Mucosa of descending colon (tissue), 3 donors: ENCODE measurements around the gene ZNF292. TPM values are rescaled to one million over a fixed set of nuclear protein-coding genes. Genes with fewer than 3 reads are reported as not detected.

Experiments
- ATAC-seq: fragments of 200-7000 bp; cut with Tn5 transposase; one replicate; pipeline ENCODE4 v1.9.1; 2020; ENCODE audit warnings: mild to moderate bottlenecking, moderate library complexity
- DNase-seq, 3 donors: peaks; one replicate each; pipeline ENCODE4 v3.0.0-alpha.2; 2020
- H3K36me3 ChIP-seq: fragments of 200-600 bp; one replicate; pipeline ENCODE4 v1.8.0; 2021; ENCODE audit warnings: low read depth, mild to moderate bottlenecking
- H3K4me1 ChIP-seq: fragments of 200-600 bp; one replicate; pipeline ENCODE4 v1.8.0; 2021; ENCODE audit warnings: low read depth, mild to moderate bottlenecking
- H3K4me3 ChIP-seq: fragments of 200-600 bp; one replicate; pipeline ENCODE4 v1.8.0; 2021; ENCODE audit warnings: mild to moderate bottlenecking
- H3K9me3 ChIP-seq: fragments of 200-600 bp; one replicate; pipeline ENCODE4 v1.8.0; 2021; ENCODE audit warnings: mild to moderate bottlenecking
- intact Hi-C, 2 donors: fragments of 100-400 bp; cut with DNase I in 1 of 2; cut with micrococcal nuclease in 1 of 2; formaldehyde crosslinking; loops; one replicate each; pipeline versions ENCODE4 v1.11.0 to v1.11.1; 2022; cut with DNase I, micrococcal nuclease
- total RNA-seq, 3 donors: library from RNA; stranded (reverse); fragmentation: NEBNext Ultra II Directional in 2 of 3; extraction: Animal tissue kit (Norgen Biotek cat#: 25700) in 2 of 3; gene quantifications; one replicate each; pipeline versions ENCODE4 v1.2.1 to v1.2.4, GENCODE V29; 2021 to 2023
- TF ChIP-seq, protein P1 (sequence below): fragments of 200-600 bp; IDR thresholded peaks from one replicate; pipeline ENCODE4 v1.8.0; 2022; ENCODE audit warnings: antibody characterized with exemption, mild to moderate bottlenecking
- donor health status: DM: no; HTN: no; CAD: no; lungs with moderate emphysema.
- donor health status: DM: no; HTN: no; CAD: no.
- donor health status: DM: no; HTN: yes; CAD: no.

The ZNF292 gene
- total RNA-seq, 3 donors from 2014 or later: 40.9 to 83.2 (median 44.4) TPM

- DNase-seq (no peak), ATAC-seq (no peak)
- Histone ChIP-seq H3K4me3 (no peak overlapping the region), H3K4me1 (no peaks in the 10 kb centered on the region), H3K9me3 (no peaks in the 10 kb centered on the region), H3K36me3 (no peaks in the 10 kb centered on the region)
- TF ChIP-seq, protein P1, sequence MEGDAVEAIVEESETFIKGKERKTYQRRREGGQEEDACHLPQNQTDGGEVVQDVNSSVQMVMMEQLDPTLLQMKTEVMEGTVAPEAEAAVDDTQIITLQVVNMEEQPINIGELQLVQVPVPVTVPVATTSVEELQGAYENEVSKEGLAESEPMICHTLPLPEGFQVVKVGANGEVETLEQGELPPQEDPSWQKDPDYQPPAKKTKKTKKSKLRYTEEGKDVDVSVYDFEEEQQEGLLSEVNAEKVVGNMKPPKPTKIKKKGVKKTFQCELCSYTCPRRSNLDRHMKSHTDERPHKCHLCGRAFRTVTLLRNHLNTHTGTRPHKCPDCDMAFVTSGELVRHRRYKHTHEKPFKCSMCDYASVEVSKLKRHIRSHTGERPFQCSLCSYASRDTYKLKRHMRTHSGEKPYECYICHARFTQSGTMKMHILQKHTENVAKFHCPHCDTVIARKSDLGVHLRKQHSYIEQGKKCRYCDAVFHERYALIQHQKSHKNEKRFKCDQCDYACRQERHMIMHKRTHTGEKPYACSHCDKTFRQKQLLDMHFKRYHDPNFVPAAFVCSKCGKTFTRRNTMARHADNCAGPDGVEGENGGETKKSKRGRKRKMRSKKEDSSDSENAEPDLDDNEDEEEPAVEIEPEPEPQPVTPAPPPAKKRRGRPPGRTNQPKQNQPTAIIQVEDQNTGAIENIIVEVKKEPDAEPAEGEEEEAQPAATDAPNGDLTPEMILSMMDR: no peak
- intact Hi-C loops: no loop called here
Measured at GRCh38 chr6:87209812-87210211, 54.4 kb downstream of the ZNF292 start.

GRCh38 chr6:87210979-87211378, 55.6 kb downstream of the ZNF292 start:
- Histone ChIP-seq H3K4me1 (no peaks in the 10 kb centered on the region), H3K9me3 (no peaks in the 10 kb centered on the region), H3K4me3 (no peak overlapping the region), H3K36me3 (no peaks in the 10 kb centered on the region)
- no peak for ATAC-seq
- TF ChIP-seq, protein P1: no peak
- intact Hi-C loops: no loop called here
- no peak for DNase-seq

DNA sequence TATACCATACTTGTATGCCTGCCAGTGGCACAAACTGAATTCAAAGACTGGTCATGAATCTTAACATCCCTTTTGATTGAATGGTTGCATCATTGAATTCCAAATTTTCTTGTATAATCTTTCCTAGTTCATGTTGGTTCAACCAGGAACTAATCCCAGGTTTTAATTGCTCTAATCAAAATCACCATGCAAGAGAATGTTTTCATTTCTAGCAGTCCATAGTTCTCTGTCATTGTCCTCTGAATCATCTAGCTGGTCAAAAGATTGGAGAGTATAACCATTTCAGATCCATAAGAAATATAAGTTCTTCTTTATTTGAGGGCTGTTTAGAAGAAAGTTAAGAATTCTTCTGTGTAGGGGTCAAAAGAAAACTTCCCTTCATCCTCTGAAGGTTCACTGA, 57.2 kb downstream of the ZNF292 start:
- intact Hi-C loops: no loop called here
- Histone ChIP-seq H3K9me3 (no peaks in the 10 kb centered on the region), H3K4me3 (no peak overlapping the region), H3K36me3 (no peaks in the 10 kb centered on the region), H3K4me1 (no peaks in the 10 kb centered on the region)
- ATAC-seq: peak; percentile 68
- no peak for DNase-seq
- TF ChIP-seq, protein P1: no peak

GRCh38 chr6:87213364-87213763, 58.0 kb downstream of the ZNF292 start:
- Histone ChIP-seq H3K4me1 (no peaks in the 10 kb centered on the region), H3K9me3 (no peaks in the 10 kb centered on the region), H3K36me3 (no peaks in the 10 kb centered on the region), H3K4me3 (no peak overlapping the region)
- TF ChIP-seq, protein P1: no peak
- peak; percentile 52 for ATAC-seq
- intact Hi-C loops: no loop called here
- peak in 1 of 3 donors; percentile 14 for DNase-seq

GRCh38 chr6:87214831-87215230, 59.5 kb downstream of the ZNF292 start:
- intact Hi-C loops: no loop called here
- DNase-seq (no peak), ATAC-seq (no peak)
- no peaks in the 10 kb centered on the region for H3K36me3 ChIP-seq
- H3K4me3 ChIP-seq: no peak overlapping the region
- TF ChIP-seq, protein P1: no peak
- H3K9me3 ChIP-seq: no peaks in the 10 kb centered on the region
- H3K4me1 ChIP-seq: no peaks in the 10 kb centered on the region

DNA sequence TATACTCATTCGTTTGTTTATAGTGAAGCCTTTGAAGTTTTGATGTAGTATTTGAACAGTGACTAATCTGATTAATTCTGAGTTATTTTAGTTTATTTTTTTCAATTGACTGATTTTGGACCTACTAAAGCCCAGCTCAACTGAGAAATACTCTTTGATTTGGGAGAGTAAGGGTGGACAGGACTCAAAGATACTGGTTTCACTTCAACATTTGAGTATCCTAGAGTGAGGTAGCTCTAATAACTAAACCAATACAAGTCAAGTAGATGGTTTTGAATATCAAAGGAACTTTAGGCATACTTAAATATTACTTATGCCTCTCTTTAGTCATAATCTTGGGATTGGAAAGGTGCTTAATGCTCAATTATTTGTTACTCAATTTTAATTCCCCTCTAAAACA, 65.6 kb downstream of the ZNF292 start:
- intact Hi-C loops: no loop called here
- ATAC-seq: no peak
- H3K36me3 ChIP-seq: no peaks in the 10 kb centered on the region

More for the DNA sequence above, 65.6 kb downstream of the ZNF292 start:
- no peaks in the 10 kb centered on the region for H3K9me3 ChIP-seq
- DNase-seq: no peak
- H3K4me1 ChIP-seq: no peaks in the 10 kb centered on the region
- no peak overlapping the region for H3K4me3 ChIP-seq
- TF ChIP-seq, protein P1: no peak
